H1 (cell line): Measurements from ENCODE around the gene PIAS1. TPM values are rescaled to one million over a fixed set of nuclear protein-coding genes. Genes with fewer than 3 reads are reported as not detected.

Source experiments
- CTCF ChIA-PET: fragments of 300-600 bp; sonication (Branson Sonifier 250); formaldehyde crosslinking; loops from one replicate; lab custom pipeline; 2021; ENCODE audit not compliant: partially characterized antibody; lab: Charles Lee
- POLR2A ChIA-PET: fragments of 300-600 bp; sonication (Branson Sonifier 250); formaldehyde crosslinking; loops from one replicate; lab custom pipeline; 2021; ENCODE audit warnings: inconsistent platforms; ENCODE audit not compliant: partially characterized antibody; lab: Charles Lee
- DNase-seq, 2 experiments: peaks; one replicate each; pipeline versions ENCODE4 v3.0.0 to v3.0.0-alpha.2; 2010 to 2022; ENCODE audit warnings: low spot score in 2 of 2, low read depth in 1 of 2, mixed read lengths in 1 of 2
- FAIRE-seq: peaks from 2 replicates; lab custom pipeline; 2011; peaks lifted over from hg19 to GRCh38; lab: Jason Lieb, UNC
- H2AFZ ChIP-seq: 2 replicates; pipeline ENCODE4 v1.8.1; 2012; ENCODE audit warnings: low read length, inconsistent platforms
- H2AK5ac ChIP-seq: 2 replicates; pipeline ENCODE4 v1.6.1; 2013; ENCODE audit warnings: low read depth, low read length
- H2BK120ac ChIP-seq: replicated peaks from 2 replicates; pipeline ENCODE3; 2013; ENCODE audit warnings: low read depth, low read length, inconsistent platforms
- H2BK12ac ChIP-seq: 2 replicates; pipeline ENCODE4 v1.6.1; 2013; ENCODE audit warnings: low read depth, low read length
- H2BK15ac ChIP-seq: 2 replicates; pipeline ENCODE4 v1.6.1; 2013; ENCODE audit warnings: low read length
- H2BK20ac ChIP-seq: 2 replicates; pipeline ENCODE4 v1.6.1; 2013; ENCODE audit warnings: low read length
- H2BK5ac ChIP-seq: 2 replicates; pipeline ENCODE4 v1.6.1; 2013; ENCODE audit warnings: low read depth, low read length
- H3K14ac ChIP-seq: 2 replicates; pipeline ENCODE4 v1.6.1; 2013; ENCODE audit warnings: inconsistent platforms; ENCODE audit not compliant: insufficient read length
- H3K18ac ChIP-seq: 2 replicates; pipeline ENCODE4 v1.6.1; 2013; ENCODE audit warnings: low read length; ENCODE audit errors: extremely low read depth
- H3K23ac ChIP-seq: 2 replicates; pipeline ENCODE4 v1.6.1; 2013; ENCODE audit warnings: inconsistent platforms; ENCODE audit not compliant: insufficient read length
- H3K23me2 ChIP-seq: 2 replicates; pipeline ENCODE4 v1.6.1; 2013; ENCODE audit warnings: low read depth, low read length
- H3K27ac ChIP-seq: 2 replicates; pipeline ENCODE4 v1.6.1; 2011; ENCODE audit warnings: low read depth, low read length, inconsistent platforms
- H3K27me3 ChIP-seq, 4 experiments: replicated peaks in 1 of 4; 1 replicate in 1 of 4; 2 replicates in 3 of 4; pipeline versions ENCODE4 v1.6.1 to v1.8.1; 2011 to 2013; ENCODE audit warnings: low read length in 3 of 4, mild to moderate bottlenecking in 3 of 4, inconsistent platforms in 2 of 4, mixed read lengths in 2 of 4, moderate library complexity in 1 of 4; ENCODE audit not compliant: control insufficient read depth in 3 of 4, insufficient read depth in 3 of 4; ENCODE audit errors: extremely low read depth in 1 of 4
- H3K36me3 ChIP-seq, 4 experiments: 2 replicates each; pipeline versions ENCODE4 v1.6.1 to v1.8.1; 2011 to 2013; ENCODE audit warnings: mild to moderate bottlenecking in 4 of 4, low read length in 3 of 4, moderate library complexity in 2 of 4, control low read depth in 1 of 4, inconsistent platforms in 1 of 4; ENCODE audit not compliant: insufficient read depth in 4 of 4, control insufficient read depth in 2 of 4
- H3K4ac ChIP-seq: replicated peaks from 2 replicates; pipeline ENCODE3; 2013; ENCODE audit warnings: low read length, low read depth, mixed read lengths, inconsistent platforms; ENCODE audit not compliant: insufficient read length
- H3K4me1 ChIP-seq, 4 experiments: replicated peaks in 1 of 4; 1 replicate in 1 of 4; 2 replicates in 3 of 4; pipeline versions ENCODE4 v1.6.1 to v1.8.1; 2011 to 2013; ENCODE audit warnings: low read length in 3 of 4, inconsistent platforms in 2 of 4, mixed read lengths in 1 of 4; ENCODE audit not compliant: insufficient read depth in 4 of 4, control insufficient read depth in 3 of 4
- H3K4me2 ChIP-seq, 2 experiments: 2 replicates each; pipeline versions ENCODE4 v1.6.1 to v1.8.1; 2011 to 2013; ENCODE audit warnings: low read depth in 2 of 2, low read length in 2 of 2, control low read depth in 1 of 2, inconsistent platforms in 1 of 2, mild to moderate bottlenecking in 1 of 2; ENCODE audit not compliant: insufficient read depth in 1 of 2
- H3K4me3 ChIP-seq, 4 experiments: fragments of 200-600, 300-600 bp in 1 of 4; sonication (generic), shearing (Covaris generic), sonication (Bioruptor Twin) in 1 of 4; 2 replicates each; pipeline versions ENCODE4 v1.5.1 to v1.8.1; 2011 to 2016; ENCODE audit warnings: low read length in 4 of 4, low read depth in 3 of 4, control low read depth in 2 of 4, inconsistent platforms in 2 of 4, mild to moderate bottlenecking in 2 of 4, mixed read lengths in 1 of 4, moderate library complexity in 1 of 4; ENCODE audit not compliant: insufficient read depth in 2 of 4; ENCODE audit errors: extremely low read depth in 1 of 4
- H3K56ac ChIP-seq: replicated peaks from 2 replicates; pipeline ENCODE3; 2013; ENCODE audit warnings: low read depth, mild to moderate bottlenecking, mixed read lengths, low read length, inconsistent platforms; ENCODE audit not compliant: insufficient read length
- H3K79me1 ChIP-seq: 2 replicates; pipeline ENCODE4 v1.6.1; 2013; ENCODE audit warnings: low read depth, low read length, control low read depth
- H3K79me2 ChIP-seq, 2 experiments: 2 replicates each; pipeline versions ENCODE4 v1.6.1 to v1.8.1; 2012 to 2013; ENCODE audit warnings: low read length in 2 of 2, mild to moderate bottlenecking in 2 of 2, inconsistent platforms in 1 of 2; ENCODE audit not compliant: insufficient read depth in 2 of 2, control insufficient read depth in 1 of 2
- H3K9ac ChIP-seq, 4 experiments: replicated peaks in 1 of 4; 1 replicate in 1 of 4; 2 replicates in 3 of 4; pipeline versions ENCODE4 v1.6.1 to v1.8.1; 2011 to 2013; ENCODE audit warnings: low read depth in 3 of 4, low read length in 3 of 4, control low read depth in 2 of 4, mild to moderate bottlenecking in 2 of 4, moderate library complexity in 2 of 4, inconsistent platforms in 1 of 4; ENCODE audit errors: extremely low read depth in 1 of 4
- H3K9me3 ChIP-seq, 2 experiments: 2 replicates each; pipeline versions ENCODE4 v1.6.1 to v1.8.1; 2012 to 2013; ENCODE audit warnings: mild to moderate bottlenecking in 2 of 2, moderate library complexity in 2 of 2, control low read depth in 1 of 2, inconsistent platforms in 1 of 2, low read depth in 1 of 2, low read length in 1 of 2, mixed read lengths in 1 of 2; ENCODE audit not compliant: insufficient read depth in 2 of 2
- H4K20me1 ChIP-seq, 2 experiments: replicated peaks in 1 of 2; 2 replicates each; pipeline versions ENCODE3 to v1.8.1; 2011 to 2013; ENCODE audit warnings: inconsistent platforms in 2 of 2, low read length in 2 of 2, mild to moderate bottlenecking in 1 of 2; ENCODE audit not compliant: insufficient read depth in 2 of 2, control insufficient read depth in 1 of 2
- H4K5ac ChIP-seq: 2 replicates; pipeline ENCODE4 v1.6.1; 2013; ENCODE audit warnings: low read length, low read depth, mixed read lengths, inconsistent platforms; ENCODE audit not compliant: insufficient read length
- H4K8ac ChIP-seq: 2 replicates; pipeline ENCODE4 v1.8.0; 2013; ENCODE audit warnings: mild to moderate bottlenecking, moderate library complexity, low read length, inconsistent platforms; ENCODE audit not compliant: insufficient read depth; ENCODE audit errors: extremely low read depth
- H4K91ac ChIP-seq: replicated peaks from 2 replicates; pipeline ENCODE3; 2013; ENCODE audit warnings: low read length, mixed read lengths, inconsistent platforms; ENCODE audit not compliant: insufficient read length
- CEBPB ChIP-seq: IDR thresholded peaks from 2 replicates; pipeline ENCODE4 v1.6.1; 2012; ENCODE audit warnings: low read depth, low read length
- CTBP2 ChIP-seq: IDR thresholded peaks from 2 replicates; pipeline ENCODE4 v1.7.0; 2011; ENCODE audit warnings: borderline replicate concordance, mild to moderate bottlenecking, moderate library complexity, mixed read lengths, low read length; ENCODE audit not compliant: insufficient read depth, insufficient read length
- EGR1 ChIP-seq: IDR thresholded peaks from 2 replicates; pipeline ENCODE4 v1.6.1; 2011; ENCODE audit warnings: low read depth, low read length, borderline replicate concordance
- FOSL1 ChIP-seq: IDR thresholded peaks from 2 replicates; pipeline ENCODE4 v1.6.1; 2011; ENCODE audit warnings: mild to moderate bottlenecking, low read depth, low read length, moderate library complexity; ENCODE audit not compliant: insufficient read depth
- MAFK ChIP-seq: IDR thresholded peaks from 2 replicates; pipeline ENCODE4 v1.6.1; 2012; ENCODE audit warnings: low read depth, mild to moderate bottlenecking, improper control_type of control experiment, low read length
- SIRT6 ChIP-seq: IDR thresholded peaks from one replicate; pipeline ENCODE4 v1.7.1; 2012; ENCODE audit warnings: low read length, inconsistent platforms
- SP1 ChIP-seq: IDR thresholded peaks from 2 replicates; pipeline ENCODE4 v1.6.1; 2011; ENCODE audit warnings: low read depth, low read length
- SRF ChIP-seq: IDR thresholded peaks from 2 replicates; pipeline ENCODE4 v1.6.1; 2011; ENCODE audit warnings: mild to moderate bottlenecking, low read depth, low read length, moderate library complexity
- WGBS, 2 experiments: shearing (Covaris generic) in 1 of 2; methylation state at CpG; one replicate each; pipeline versions ENCODE4 v1.1.6 to v1.1.7; 2013 to 2015; ENCODE audit warnings: low lambda C conversion rate in 2 of 2, mixed read lengths in 2 of 2, inconsistent platforms in 1 of 2, low coverage in 1 of 2, missing lambda C conversion rate in 1 of 2; ENCODE audit not compliant: insufficient replicate concordance in 2 of 2, insufficient coverage in 1 of 2, insufficient read length in 1 of 2; ENCODE audit errors: extremely low coverage in 1 of 2, missing lambda C conversion rate in 1 of 2; 5-methylcytosine and 5-hydroxymethylcytosine counted together
- polyA plus RNA-seq, 7 experiments: library from polyadenylated mRNA; depleted of rRNA in 3 of 7; stranded (reverse) in 5 of 7; unstranded in 2 of 7; fragments of >200 nt in 5 of 7; fragments of 200-250 nt in 2 of 7; gene quantifications; 1 replicate in 5 of 7; 2 replicates in 1 of 7; 4 replicates in 1 of 7; pipeline versions ENCODE4 v1.2.1 to v1.2.3, GENCODE V29; 2011 to 2013; ENCODE audit warnings: missing spikeins in 2 of 7, mixed read lengths in 2 of 7
- total RNA-seq: library from RNA; stranded (reverse); fragmentation: NEBNext Ultra II Directional; extraction: Animal tissue kit (Norgen Biotek cat#: 25700); gene quantifications from 2 replicates; pipeline ENCODE4 v1.2.1, GENCODE V29; 2021
- TF ChIP-seq, protein P1 (sequence below), 3 experiments: IDR thresholded peaks; 1 replicate in 2 of 3; 2 replicates in 1 of 3; pipeline versions ENCODE4 v1.5.1 to v1.6.1; 2011; ENCODE audit warnings: low read length in 3 of 3, mild to moderate bottlenecking in 3 of 3, inconsistent platforms in 2 of 3, low read depth in 1 of 3, moderate library complexity in 1 of 3; ENCODE audit not compliant: insufficient read depth in 1 of 3; ENCODE audit errors: control extremely low read depth in 1 of 3
- TF ChIP-seq, protein P2 (sequence below): IDR thresholded peaks from 2 replicates; pipeline ENCODE4 v1.6.1; 2012; ENCODE audit warnings: inconsistent platforms
- TF ChIP-seq, protein P3 (sequence below): IDR thresholded peaks from 2 replicates; pipeline ENCODE4 v1.6.1; 2011; ENCODE audit warnings: low read depth, mild to moderate bottlenecking, low read length; ENCODE audit not compliant: insufficient read depth

The PIAS1 gene
- total and polyA plus RNA-seq, 2 of the 8 experiments (the other 6 are each of a cell fraction or from before 2014, with no cell fraction given): 30.8 to 34.5 TPM

DNA sequence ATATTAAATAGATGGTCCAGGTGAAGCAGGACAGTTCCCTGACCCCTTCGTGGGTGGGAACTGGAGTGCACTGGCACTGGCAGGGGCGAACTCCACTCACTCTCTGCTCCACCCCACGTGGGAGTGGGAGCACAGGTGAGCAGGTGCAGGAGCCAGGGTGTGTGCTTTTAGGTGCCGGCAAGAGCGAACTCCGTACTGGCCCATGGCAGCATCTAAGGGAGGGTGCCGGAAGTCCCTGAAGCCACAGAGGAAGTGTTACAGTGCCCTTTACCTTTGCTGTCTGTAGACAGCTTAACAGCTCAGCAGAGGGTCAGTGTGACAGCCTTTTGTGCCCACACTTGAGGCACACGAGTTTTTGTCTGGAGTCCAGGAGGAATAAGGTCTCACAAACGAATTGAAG, 26.7 kb upstream of the PIAS1 start:
- FAIRE-seq: no peak
- CTCF ChIA-PET: interaction anchor here (0.7 kb wide), 1 partner anchor 86 kb away, joined by 3 read pairs; no protein-coding TSS in a partner anchor
- H3K36me3 ChIP-seq: no peaks in the 10 kb centered on the region

More for the DNA sequence above, 26.7 kb upstream of the PIAS1 start:
- no peak overlapping the region for H3K56ac ChIP-seq
- H2AFZ ChIP-seq: no peak overlapping the region
- no peaks in the 10 kb centered on the region for H3K9me3 ChIP-seq
- H4K20me1 ChIP-seq: no peaks in the 10 kb centered on the region
- H3K4me3 ChIP-seq: no peak overlapping the region
- no peaks in the 10 kb centered on the region for H3K23me2 ChIP-seq
- H4K91ac ChIP-seq: no peak overlapping the region
- no peak overlapping the region for H2BK20ac ChIP-seq
- POLR2A ChIA-PET: no interaction called here
- H2BK15ac ChIP-seq: no peak overlapping the region
- no peaks in the 10 kb centered on the region for H3K4me1 ChIP-seq
- TF ChIP-seq, protein P1, sequence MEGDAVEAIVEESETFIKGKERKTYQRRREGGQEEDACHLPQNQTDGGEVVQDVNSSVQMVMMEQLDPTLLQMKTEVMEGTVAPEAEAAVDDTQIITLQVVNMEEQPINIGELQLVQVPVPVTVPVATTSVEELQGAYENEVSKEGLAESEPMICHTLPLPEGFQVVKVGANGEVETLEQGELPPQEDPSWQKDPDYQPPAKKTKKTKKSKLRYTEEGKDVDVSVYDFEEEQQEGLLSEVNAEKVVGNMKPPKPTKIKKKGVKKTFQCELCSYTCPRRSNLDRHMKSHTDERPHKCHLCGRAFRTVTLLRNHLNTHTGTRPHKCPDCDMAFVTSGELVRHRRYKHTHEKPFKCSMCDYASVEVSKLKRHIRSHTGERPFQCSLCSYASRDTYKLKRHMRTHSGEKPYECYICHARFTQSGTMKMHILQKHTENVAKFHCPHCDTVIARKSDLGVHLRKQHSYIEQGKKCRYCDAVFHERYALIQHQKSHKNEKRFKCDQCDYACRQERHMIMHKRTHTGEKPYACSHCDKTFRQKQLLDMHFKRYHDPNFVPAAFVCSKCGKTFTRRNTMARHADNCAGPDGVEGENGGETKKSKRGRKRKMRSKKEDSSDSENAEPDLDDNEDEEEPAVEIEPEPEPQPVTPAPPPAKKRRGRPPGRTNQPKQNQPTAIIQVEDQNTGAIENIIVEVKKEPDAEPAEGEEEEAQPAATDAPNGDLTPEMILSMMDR (IDR thresholded peaks at IDR 0.05; ENCODE audit: control extremely low read depth in 1 of 3, insufficient read depth in 1 of 3, low read depth in 1 of 3, low read length in 3 of 3): no peak
- TF ChIP-seq CTBP2 (no peak), SP1 (no peak), MAFK (no peak), FOSL1 (no peak), SIRT6 (no peak), SRF (no peak), EGR1 (no peak), CEBPB (no peak)
- TF ChIP-seq, protein P2, sequence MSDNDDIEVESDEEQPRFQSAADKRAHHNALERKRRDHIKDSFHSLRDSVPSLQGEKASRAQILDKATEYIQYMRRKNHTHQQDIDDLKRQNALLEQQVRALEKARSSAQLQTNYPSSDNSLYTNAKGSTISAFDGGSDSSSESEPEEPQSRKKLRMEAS: no peak
- TF ChIP-seq, protein P3, sequence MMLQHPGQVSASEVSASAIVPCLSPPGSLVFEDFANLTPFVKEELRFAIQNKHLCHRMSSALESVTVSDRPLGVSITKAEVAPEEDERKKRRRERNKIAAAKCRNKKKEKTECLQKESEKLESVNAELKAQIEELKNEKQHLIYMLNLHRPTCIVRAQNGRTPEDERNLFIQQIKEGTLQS: no peak
- no peak for DNase-seq
- H4K5ac ChIP-seq: no peak overlapping the region
- no peaks in the 10 kb centered on the region for H3K79me1 ChIP-seq
- no peak overlapping the region for H2BK120ac ChIP-seq
- no peak overlapping the region for H2AK5ac ChIP-seq
- H3K18ac ChIP-seq: no peak overlapping the region
- H3K4me2 ChIP-seq: no peak overlapping the region
- no peaks in the 10 kb centered on the region for H3K79me2 ChIP-seq
- no peak overlapping the region for H4K8ac ChIP-seq
- H3K27me3 ChIP-seq: 0 out of 7 replicates have a peak, but pooled peaks cover 0 to 1% (median 0%) of the 10 kb centered on the region in 4 experiments
- H3K4ac ChIP-seq: no peak overlapping the region
- H3K9ac ChIP-seq: no peak overlapping the region
- H3K14ac ChIP-seq: no peak overlapping the region
- H2BK12ac ChIP-seq: no peak overlapping the region
- no peak overlapping the region for H3K27ac ChIP-seq
- WGBS, 2 experiments: 85% methylated on average over 9 of the region's 9 CpGs; no CpG with 5 or more reads in 1 of the 2 experiments
- no peak overlapping the region for H2BK5ac ChIP-seq
- H3K23ac ChIP-seq: no peak overlapping the region
